Renal cortex interstitium (tissue), 11 donors: Measurements from ENCODE around the gene ATMIN. TPM values are rescaled to one million over a fixed set of nuclear protein-coding genes. Genes with fewer than 3 reads are reported as not detected.
A peak's percentile ranks its signal among the peaks of the same experiment; 100 is the strongest.

Experiments used
- DNase-seq, 11 donors: peaks; one replicate each; pipeline ENCODE4 v3.0.0-alpha.2; 2013; ENCODE audit warnings: low read depth in 9 of 11, low spot score in 4 of 11; ENCODE audit errors: extremely low read depth in 1 of 11
- polyA plus RNA-seq, 3 donors: library from polyadenylated mRNA; unstranded; fragments of 120-200 nt; gene quantifications; one replicate each; pipeline ENCODE4 v1.2.1, GENCODE V29; 2013; ENCODE audit not compliant: insufficient read length in 3 of 3

Gene ATMIN
- polyA plus RNA-seq, 3 donors: 42.7 to 53.5 (median 43.3) TPM

- DNase-seq: no peak
These were observed 7.2 kb downstream of the ATMIN start for GRCh38 chr16:81042821-81043220.

DNA sequence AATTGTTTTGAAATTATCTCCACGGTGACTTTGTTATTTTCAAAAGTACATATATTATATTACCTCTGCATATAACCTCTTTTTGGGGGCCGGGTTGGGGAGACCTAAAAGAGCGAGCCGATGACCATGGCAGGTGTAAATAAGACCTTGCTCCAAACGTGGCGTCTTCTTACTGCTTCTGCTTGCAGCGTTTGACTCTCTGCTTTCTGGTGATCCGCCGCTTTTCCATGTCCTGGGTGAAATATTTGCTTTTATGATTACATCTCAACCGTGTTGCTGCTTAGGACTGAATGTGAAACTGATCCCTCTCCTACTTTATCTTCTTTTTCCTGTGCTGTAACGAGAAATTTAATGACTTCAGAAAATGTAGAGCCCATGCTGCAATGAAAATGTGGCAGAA, 18.1 kb downstream of the ATMIN start:
- DNase-seq: no peak

DNA sequence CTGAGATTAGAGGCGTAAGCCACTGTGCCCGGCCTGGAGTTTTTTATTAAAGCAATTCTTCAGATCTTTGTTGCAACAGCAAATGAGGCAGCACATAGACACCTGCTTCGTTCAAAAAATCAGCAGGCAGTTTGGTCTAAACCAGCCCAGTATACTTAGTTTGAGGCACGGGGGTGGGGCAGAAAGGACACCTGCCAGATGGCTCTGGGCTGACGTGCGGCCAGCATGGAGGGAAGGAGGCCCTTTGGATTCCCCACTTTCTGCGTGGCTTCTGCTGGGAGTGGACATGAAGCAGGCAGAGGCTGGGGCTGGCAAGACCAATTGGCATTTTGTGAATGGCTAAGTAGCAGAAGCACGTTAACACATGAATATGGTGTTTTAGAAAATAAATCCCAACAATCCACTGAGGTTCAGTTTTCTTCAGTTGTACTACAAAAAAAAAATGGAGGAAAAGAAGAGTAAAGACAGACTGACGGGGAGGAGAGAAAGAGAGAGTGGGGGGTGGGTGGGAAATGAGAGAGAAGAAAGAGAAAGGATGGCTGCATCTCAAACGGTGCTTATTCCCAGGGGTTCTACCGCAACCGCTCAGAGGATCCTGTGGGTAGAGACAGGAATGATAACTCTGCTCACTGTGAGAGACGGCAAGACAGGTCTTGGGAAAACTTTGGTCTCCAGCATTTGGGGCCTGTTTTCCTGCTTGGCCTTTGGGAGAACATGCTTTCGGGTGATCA, 25.1 kb downstream of the ATMIN start:
- DNase-seq: no peak

DNA sequence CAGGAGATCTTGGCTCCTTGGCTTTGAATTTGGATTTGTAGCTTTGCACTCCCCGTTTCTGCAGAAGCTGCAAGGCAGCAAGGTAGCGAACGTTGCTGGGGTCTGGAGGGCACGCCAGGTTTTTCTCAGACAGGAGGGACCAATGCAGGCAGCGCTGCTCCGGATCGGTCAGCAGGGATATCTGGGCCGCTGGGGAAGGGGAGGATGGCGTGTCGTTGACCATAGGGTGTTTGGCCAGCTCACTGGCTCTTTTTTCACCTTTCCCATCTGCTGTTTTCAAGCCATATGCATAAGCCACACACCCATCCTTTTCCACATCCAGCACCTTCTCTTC, 25.6 kb downstream of the ATMIN start:
- DNase-seq: no peak

DNA sequence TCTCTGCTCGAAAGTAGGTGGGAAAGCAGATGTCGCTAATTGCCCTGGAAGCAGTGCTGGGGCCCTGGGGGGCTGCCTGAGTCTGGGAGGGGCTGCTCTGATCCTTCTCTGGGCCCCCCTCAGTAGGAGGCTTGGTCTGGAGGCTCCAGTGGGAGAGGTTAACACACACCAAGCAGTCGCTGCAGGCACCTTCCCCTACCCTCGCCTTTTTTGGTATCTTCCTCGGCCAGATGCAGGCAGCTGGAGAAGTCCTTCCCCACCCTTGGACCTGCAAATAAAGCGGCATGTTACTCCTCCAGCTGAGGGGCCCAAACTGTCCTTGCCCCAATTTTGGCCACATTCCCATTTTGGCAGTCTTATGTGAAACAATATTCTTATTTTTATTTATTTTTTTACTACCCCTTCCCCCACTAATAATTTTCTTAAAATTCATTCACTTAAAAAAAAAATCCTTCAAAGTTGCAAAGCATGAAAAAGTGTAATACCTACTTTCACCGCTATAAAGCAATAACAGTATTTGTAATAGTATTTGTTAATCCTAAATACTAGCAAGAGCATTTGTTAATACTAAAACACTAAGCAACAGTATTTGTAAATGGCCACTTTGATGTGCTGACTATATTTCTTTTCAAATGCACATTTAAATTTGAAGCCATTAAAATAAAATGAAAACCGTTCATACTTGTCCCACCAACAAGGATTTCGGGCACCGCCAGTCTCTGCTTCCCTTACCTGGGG, 26.4 kb downstream of the ATMIN start:
- DNase-seq: peak in 1 of 11 donors; percentile 16

DNA sequence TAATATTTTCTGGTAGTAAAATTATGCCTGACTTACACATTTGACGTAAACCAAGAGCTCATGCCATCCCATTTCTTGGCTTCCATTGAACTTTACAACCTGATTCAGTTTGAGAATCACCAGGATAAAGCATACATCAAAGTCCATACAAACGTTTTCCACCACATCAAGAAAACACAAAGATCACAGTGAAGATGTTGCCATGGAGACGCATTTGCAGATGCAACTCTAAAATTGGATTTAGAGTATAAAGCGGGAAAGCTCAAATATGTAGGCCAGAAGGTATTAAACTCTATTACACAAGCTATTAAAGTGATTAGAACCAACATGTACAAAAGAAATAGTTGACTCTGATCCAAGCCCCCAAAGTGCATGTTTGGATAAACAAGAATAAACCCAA, 31.0 kb downstream of the ATMIN start:
- DNase-seq: peak in 5 of 11 donors; percentile 16 to 30 (median 18)

DNA sequence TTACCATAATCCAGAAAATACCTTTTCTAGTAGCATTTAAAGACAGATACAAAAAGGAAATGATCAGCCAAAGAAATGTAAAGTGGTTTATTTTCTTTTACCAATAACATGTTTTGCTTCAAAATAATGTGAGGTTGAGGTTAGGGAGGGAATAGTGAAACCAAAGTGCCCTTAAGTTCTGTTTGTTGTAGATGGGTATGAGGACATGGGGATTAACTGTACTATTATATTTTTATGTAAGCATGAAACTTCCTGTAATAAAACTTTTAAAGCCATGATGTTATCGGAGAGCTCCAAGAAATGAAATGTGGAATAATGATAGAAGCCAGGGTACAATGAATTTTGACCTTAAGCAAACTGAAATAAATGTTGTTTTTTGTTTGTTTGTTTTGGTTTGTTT, 31.5 kb downstream of the ATMIN start:
- no peak for DNase-seq

- DNase-seq: no peak
These were observed 33.4 kb downstream of the ATMIN start for GRCh38 chr16:81069063-81069462.

- no peak for DNase-seq
These were observed 35.3 kb downstream of the ATMIN start for GRCh38 chr16:81070979-81071378.

DNA sequence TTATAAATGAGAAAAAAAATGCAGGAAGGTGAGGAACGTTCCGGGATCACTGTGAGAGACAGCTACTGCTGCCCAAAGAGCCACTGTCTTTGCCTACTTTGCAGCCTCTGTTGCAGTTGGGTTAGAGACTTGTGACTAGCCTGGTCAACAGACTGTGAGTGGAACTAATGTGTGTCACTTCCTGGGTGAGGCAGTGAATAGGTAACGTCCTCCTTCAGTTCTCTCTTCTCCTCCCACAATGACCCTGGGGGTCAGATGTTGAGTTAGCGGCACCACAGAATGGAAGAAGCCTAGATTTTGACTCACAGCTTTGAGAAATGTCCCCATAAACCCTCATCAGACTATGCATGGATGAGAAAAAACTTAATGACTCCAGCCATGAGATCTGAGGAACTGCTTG, 36.2 kb downstream of the ATMIN start:
- DNase-seq: no peak

GRCh38 chr16:81073560-81074330, 38.1 kb downstream of the ATMIN start:
- no peak for DNase-seq

DNA sequence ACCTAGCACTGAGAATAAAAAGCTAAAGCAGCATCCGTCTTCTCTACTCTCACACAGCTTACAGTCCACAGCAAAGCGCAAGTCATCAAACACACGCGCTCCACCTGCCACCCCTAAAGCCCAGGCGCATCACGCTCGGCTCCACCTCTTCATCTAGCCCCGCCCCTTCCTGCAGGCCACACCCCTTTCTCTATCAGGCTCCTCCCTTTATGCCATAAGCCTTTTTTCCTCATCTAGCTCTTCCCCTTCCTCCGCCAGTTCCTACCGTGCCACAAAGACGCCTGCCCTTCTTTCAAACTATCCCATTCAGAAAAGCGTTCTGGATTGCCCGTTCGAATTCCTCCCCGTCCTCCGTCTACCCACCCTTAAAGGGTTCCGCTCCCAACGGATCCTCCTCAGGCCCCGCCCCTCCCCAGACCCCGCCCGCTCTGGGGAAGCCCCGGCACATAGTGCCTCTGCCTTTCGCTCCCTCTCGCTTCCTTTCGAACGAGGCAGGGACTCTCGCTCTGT, 41.0 kb downstream of the ATMIN start:
- DNase-seq: peak in 7 of 11 donors; percentile 56 to 96 (median 74)

DNA sequence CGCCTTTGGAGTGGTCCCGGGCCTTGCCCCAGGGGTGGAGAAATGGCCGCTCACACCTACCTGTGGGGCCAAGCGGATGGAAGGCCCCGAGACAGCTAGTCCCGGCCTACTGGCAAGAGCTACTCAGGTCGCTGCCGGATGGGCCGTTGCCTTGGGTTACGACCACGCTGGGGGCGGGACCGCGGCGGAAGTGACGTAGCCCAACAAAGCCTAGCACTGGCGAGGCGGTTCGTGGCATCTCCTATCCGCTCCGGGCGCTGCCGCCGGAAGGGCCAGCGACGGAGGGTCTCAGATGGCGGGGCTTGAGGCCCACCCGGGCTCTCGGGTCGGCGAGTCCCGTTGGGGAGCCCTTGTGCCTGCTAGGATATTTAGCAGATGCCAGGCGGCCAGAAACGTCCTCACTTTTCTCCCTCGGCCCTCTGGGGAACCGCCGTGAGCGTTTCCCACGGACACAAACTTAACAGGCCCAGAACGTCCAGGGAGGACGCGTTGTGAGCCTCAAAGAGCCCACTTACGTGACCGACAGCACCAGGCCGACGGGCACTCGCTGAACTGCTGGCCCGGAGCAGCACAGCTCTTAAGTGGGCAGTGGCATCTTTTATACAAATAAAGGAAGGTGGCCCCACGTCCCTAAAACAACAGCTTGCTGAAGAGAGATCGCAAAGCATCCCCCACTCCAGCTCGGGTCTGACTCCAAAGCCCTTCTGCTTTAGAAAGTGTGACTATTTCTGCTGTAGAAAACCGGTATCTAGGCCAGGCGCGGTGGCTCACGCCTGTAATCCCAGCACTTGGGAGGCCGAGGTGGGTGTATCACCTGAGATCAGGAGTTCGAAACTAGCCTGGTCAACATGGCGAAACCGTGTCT, 41.7 kb downstream of the ATMIN start, which contains the start of gene C16orf46:
Gene C16orf46 (minus strand): TSS at position 163 of the 865 bp plus-strand sequence. CDS start 13,283 bp downstream, outside the sequence.
- DNase-seq: peak; percentile 90 to 98 (median 96)

- DNase-seq: no peak
These were observed 44.6 kb downstream of the ATMIN start for GRCh38 chr16:81080233-81080632.

GRCh38 chr16:81081014-81081413, 45.4 kb downstream of the ATMIN start:
- DNase-seq: no peak

- no peak for DNase-seq
These were observed 53.2 kb downstream of the ATMIN start for GRCh38 chr16:81088836-81089235.

- no peak for DNase-seq
These were observed 59.2 kb downstream of the ATMIN start for GRCh38 chr16:81094771-81095251.

GRCh38 chr16:81095653-81095952, 60.0 kb downstream of the ATMIN start:
- DNase-seq: peak in 3 of 11 donors; percentile 26 to 45 (median 43)
